IPS DF 4.7 (cell line): ENCODE data around the gene KCTD20.
"Not testable (repeated sequence)": the region's sequence is repeated elsewhere in the genome, so short reads cannot be mapped to it uniquely, and the experiment has no call there.

ENCODE experiments used
- DNase-seq: peaks from one replicate; pipeline ENCODE4 v3.0.0-alpha.2; 2013; ENCODE audit warnings: low spot score; ENCODE audit errors: extremely low read depth

KCTD20 gene

GRCh38 chr6:36442671-36443470, at the start of gene KCTD20, which contains the start of gene PXT1:
TSS of gene KCTD20 (plus strand) at chr6:36443000. CDS start at chr6:36470098, 27,098 bp downstream.
TSS of gene PXT1 (minus strand) at chr6:36442854. CDS start at chr6:36426082, 16,772 bp downstream.
- no peak for DNase-seq

GRCh38 chr6:36399970-36400369, 42.8 kb upstream of the KCTD20 start:
- DNase-seq, result no peak

- DNase-seq, result no peak
These were observed 40.3 kb upstream of the KCTD20 start for GRCh38 chr6:36402481-36402880.

GRCh38 chr6:36404164-36404563, 38.6 kb upstream of the KCTD20 start:
- no peak for DNase-seq

- not testable (repeated sequence) for DNase-seq
These were observed 33.1 kb upstream of the KCTD20 start for GRCh38 chr6:36409718-36410117.

- DNase-seq, result no peak
These were observed 29.0 kb upstream of the KCTD20 start for GRCh38 chr6:36413489-36414480.

- DNase-seq, result no peak
These were observed 28.3 kb upstream of the KCTD20 start for GRCh38 chr6:36414481-36414880.

GRCh38 chr6:36418558-36418957, 24.2 kb upstream of the KCTD20 start:
- no peak for DNase-seq

- no peak for DNase-seq
These were observed 23.5 kb upstream of the KCTD20 start for GRCh38 chr6:36419310-36419709.

- no peak for DNase-seq
These were observed 20.1 kb upstream of the KCTD20 start for GRCh38 chr6:36422714-36423100.

- peak; percentile 81 for DNase-seq
These were observed 19.5 kb upstream of the KCTD20 start for GRCh38 chr6:36423101-36423824.

GRCh38 chr6:36426622-36427021, 16.2 kb upstream of the KCTD20 start:
- DNase-seq, result no peak

- no peak for DNase-seq
These were observed 13.9 kb upstream of the KCTD20 start for GRCh38 chr6:36428911-36429310.

- no peak for DNase-seq
These were observed 12.4 kb upstream of the KCTD20 start for GRCh38 chr6:36430351-36430750.

GRCh38 chr6:36431197-36431596, 11.6 kb upstream of the KCTD20 start:
- no peak for DNase-seq

GRCh38 chr6:36432151-36432671, 10.6 kb upstream of the KCTD20 start:
- no peak for DNase-seq

- no peak for DNase-seq
These were observed 6.3 kb upstream of the KCTD20 start for GRCh38 chr6:36436466-36436865.

- peak; percentile 75 for DNase-seq
These were observed 1.4 kb upstream of the KCTD20 start for GRCh38 chr6:36441307-36441894.

GRCh38 chr6:36442103-36442670, 613 bp upstream of the KCTD20 start:
- no peak for DNase-seq
